GM18873 (cell line): Measurements from ENCODE around the gene TMEM135.
A peak's percentile ranks its signal among the peaks of the same experiment; 100 is the strongest.
"Not testable (repeated sequence)": the region's sequence is repeated elsewhere in the genome, so short reads cannot be mapped to it uniquely, and the experiment has no call there.

Experiments
- ATAC-seq: cut with Tn5 transposase; IDR thresholded peaks from one replicate; pipeline ENCODE4 v1.9.1; 2021; ENCODE audit warnings: mild to moderate bottlenecking, moderate library complexity, moderate number of reproducible peaks; ENCODE audit not compliant: unreplicated experiment, low FRiP score

The TMEM135 gene

DNA sequence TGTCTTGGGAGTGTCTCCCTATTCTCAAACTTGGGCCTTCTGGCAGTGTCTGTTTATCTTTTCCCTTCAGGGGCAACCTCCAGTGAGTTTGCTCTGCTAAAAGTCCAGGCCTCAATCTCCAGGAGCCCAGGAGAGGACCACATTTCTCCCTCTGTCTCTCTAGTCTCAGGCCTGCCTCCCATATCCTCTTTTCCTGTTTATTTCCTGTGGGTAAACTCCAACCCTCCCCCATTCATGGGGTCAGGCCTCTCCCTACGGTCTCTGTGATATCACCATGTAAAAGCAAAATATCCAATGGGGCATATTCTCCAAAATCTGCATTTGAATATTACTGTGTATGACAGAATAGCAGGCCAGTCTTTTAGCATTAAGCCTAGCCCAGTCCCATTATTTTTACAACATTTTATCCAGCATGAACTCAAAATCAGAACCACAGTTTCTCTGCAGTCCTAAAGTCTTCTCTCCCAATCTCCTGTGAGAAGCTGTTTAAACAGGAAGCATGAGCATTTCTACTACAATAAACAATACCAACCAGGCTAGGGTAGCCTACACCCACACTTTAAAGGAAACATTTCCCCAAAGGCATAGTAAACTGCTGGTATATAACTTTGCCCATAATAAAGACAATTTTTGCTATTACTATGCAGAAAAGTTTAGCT, 18.0 kb upstream of the TMEM135 start:
- ATAC-seq: no peak

GRCh38 chr11:87020336-87020735, 17.4 kb upstream of the TMEM135 start:
- no peak for ATAC-seq

- no peak for ATAC-seq
Observed at GRCh38 chr11:87020764-87021365, 16.9 kb upstream of the TMEM135 start.

DNA sequence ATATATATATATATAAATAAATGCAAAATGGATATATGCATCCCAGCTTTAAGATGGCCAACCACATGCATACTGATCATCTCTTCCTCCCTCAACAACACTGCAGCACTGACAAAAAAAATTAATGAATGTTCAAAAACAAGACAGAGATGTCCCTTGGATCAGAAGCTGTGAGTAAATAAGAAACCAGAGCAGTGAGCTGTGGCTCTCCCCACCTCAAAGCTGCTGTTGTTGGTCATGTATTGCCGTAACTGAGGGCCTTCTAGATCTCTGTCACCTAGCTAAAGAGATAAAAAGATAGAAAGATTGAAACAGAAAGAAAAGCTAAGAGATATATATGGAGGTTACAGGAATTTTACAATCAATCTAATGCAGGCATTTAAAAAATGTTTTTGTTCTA, 15.5 kb upstream of the TMEM135 start:
- ATAC-seq: peak; percentile 91

GRCh38 chr11:87022738-87023137, 15.0 kb upstream of the TMEM135 start:
- ATAC-seq: no peak

GRCh38 chr11:87026415-87026814, 11.3 kb upstream of the TMEM135 start:
- not testable (repeated sequence) for ATAC-seq

GRCh38 chr11:87030458-87031054, 7.2 kb upstream of the TMEM135 start:
- ATAC-seq: no peak

DNA sequence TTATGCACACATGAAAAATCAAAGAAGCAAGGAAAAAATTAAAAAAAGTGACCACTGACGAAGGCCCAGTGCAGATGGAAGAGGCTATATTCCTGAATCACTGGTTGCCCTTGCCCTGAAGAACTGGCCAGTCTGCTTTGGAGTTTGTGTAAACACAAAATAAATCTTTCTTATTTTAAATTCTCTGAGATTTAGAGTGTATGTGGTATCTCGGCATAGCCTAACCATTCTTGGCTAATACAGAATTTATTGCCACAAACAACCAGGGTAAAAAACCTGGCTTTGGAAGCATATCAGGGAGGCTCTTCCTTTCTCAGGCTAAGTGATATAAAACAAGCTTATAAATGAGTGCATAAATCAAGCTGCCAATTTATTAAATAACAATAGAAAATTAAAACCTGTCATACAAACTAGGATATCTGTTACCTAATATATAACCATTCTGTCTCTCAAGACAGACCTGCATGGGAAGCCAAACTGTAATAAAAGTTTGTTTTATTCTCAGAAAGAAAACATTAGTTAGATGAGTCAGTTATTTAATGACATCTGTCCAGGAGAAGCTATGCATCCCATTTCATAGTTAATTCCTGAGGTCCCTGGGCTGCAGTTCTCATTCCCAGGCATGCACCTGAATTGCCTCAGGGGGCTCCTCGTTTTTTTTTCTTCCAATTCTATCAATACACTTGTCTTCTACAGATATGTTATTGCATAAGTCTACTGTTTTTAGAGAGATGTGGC, 6.1 kb upstream of the TMEM135 start:
- ATAC-seq: no peak

- no peak for ATAC-seq
Observed at GRCh38 chr11:87033561-87033960, 4.2 kb upstream of the TMEM135 start.

DNA sequence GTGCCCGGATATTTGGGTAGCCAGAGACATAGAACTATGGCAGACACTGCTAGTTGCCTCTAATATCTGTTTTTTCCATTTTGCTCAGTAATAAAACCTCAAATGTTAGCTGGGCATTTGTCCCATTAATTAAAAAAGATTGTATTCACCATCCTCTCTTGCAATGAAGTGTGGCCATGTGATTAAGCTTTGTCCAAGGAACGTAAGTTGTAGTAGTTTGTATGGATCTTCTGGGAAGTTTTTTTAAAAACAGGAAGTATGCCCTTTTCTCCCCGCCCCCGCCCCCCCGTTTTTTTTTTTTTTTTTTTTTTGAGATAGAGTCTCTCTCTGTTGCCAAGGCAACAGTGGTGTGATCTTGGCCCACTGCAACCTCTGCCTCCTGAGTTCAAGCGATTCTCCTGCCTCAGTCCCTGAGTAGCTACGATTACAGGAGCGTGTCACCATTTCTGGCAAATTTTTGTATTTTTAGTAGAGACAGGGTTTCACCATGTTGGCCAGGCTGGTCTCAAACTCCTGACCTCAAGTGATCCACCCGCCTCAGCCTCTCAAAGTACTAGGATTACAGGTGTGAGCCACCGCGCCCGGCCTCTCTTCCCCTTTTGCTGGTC, 1.7 kb upstream of the TMEM135 start:
- no peak for ATAC-seq

DNA sequence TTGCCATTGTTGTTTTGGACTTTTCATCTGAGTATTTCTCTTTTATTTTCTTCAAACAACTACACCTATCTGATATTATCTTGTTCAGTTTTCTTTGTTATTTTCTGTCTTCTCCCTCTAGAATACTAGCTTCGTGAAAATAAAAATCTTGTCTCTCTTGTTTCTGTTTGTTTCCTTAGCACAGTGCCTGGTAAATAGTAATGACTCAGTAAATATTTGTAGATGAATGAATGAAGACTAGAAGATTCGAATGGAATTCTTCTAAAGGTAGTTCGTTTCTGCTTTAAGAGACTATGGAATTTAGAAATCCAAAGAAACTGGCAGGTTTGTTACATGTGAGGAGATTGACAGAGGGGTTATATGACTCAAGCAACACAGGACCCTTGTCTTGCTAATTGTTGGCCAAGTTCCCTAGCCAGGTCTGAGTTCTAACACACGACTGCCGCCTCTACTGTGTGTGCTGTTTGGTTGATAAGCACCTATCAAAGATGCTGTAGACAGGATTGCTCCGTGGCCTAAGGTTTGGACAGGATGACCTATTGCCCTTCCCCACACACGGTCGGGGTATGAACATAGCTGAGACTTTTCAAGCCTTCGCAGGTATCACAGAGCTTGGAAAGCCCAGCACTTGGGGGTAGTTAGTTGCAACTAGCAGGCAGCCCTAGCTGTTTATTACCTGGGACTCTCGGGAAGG, 831 bp upstream of the TMEM135 start:
- ATAC-seq: peak; percentile 6

GRCh38 chr11:87038235-87038977, 672 bp downstream of the TMEM135 start:
- ATAC-seq: no peak

- ATAC-seq: no peak
Observed at GRCh38 chr11:87039371-87039770, 1.6 kb downstream of the TMEM135 start.

GRCh38 chr11:87043894-87044293, 6.2 kb downstream of the TMEM135 start:
- no peak for ATAC-seq

DNA sequence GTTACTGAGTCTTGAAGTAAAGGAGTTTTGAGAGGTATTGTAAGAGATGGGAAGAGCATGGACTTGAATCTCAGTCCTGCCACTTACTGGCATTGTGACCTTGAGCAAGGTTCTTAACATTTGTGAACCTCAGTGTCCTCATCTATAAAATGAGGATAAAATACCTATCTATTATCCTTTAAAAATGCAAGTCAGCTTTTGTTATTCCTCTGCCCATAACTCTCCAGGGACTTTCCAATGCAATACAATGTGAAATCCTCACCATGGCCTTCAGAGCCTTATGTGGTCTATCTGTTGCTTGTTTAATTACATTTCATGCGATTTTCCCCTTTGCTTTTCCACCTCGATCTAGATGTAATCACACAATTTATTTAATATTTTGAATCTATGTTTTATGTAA, 9.1 kb downstream of the TMEM135 start:
- ATAC-seq: no peak

DNA sequence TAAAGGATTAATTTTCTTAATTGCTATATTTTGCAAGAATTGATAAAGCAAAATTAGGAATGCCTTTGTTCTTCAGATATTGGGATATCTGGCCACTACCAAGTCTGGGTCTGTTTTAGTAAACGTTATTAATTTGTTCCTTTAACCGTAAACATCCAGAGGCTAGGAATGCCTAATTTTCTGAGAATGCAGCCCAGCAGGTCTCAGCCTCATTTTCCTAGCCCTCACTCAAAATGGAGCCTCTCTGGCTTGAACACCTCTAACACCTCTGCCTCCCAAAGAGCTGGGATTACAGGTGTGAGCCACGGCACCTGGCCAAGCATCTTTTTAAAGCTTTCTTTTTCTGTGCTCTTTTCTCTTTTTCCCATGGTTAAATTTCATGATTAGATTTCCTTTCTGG, 18.4 kb downstream of the TMEM135 start:
- ATAC-seq: no peak

DNA sequence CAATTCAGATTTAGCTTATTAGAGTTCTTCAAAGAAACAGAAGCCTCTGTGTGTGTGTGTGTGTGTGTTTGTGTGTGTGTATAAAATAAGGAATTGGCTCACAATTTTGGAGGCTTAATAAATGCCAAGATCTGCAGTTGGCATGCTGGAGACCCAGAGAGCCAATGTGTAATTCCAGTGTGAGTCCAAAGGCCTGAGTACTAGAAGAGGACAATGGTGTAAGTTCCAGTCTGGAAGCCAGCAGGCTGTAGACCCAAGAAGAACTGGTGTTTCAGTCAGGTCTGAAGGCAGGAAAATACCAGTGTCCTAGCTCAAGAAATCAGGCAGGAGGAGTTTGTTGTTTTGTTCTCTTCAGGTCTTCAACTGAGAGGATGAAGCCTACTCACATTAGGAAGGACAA, 20.0 kb downstream of the TMEM135 start:
- no peak for ATAC-seq

DNA sequence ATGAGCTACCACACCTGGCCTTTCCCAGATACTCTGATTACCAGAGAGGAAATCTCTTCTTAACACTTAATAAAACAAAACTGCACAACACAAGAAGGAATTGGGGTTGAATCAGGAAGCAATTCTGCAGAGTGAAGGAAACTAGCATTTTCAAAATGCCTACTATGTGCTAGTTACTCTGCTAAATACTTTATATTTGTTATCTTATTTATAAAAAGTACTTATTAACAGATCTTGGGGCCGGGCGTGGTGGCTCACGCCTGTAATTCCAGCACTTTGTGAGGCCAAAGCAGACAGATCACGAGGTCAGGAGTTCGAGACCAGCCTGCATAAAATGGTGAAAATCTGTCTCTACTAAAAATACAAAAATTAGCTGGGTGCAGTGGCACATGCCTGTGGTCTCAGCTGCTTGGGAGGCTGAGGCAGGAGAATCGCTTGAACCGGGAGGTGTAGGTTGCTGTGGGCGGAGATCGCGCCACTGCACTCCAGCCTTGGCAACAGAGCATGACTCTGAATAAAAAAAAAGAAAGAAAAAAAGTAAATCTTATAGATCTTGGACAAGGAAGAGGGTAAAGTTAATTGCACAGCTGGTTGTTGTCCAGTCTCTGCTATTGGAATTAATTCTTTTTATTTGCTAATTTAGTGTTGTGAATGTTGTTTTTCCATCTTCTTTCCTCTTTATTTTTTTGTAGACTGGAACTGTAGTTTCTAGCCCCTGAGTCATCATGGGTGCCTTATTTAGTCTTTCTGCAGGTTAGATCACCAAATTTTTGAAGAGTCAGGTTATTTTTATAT, 22.1 kb downstream of the TMEM135 start:
- no peak for ATAC-seq

DNA sequence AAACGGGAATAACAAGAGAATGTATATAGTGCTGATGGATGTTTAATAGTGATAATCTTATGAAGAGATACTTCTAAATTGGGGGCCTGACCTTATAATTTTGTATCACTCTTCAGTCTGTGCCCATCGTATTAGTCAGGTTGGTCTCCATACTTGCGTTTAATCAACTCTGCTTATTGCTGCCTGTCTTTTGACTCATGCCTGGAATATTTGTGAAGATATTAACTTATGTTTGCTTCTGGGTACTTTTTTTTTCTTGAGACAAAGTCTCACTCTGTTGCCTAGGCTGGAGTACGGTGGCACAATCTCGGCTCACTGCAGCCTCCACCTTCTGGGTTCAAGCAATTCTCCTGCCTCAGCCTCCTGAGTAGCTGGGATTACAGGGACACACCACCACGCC, 24.0 kb downstream of the TMEM135 start:
- no peak for ATAC-seq
